HCT116 (cell line): ENCODE results near the gene SECISBP2L. TPM values are rescaled to one million over a fixed set of nuclear protein-coding genes. Genes with fewer than 3 reads are reported as not detected.

Experiments used
- ATAC-seq: fragments of 200-7000 bp; cut with Tn5 transposase; 2 replicates; pipeline ENCODE4 v1.9.1; 2020; ENCODE audit warnings: mild to moderate bottlenecking, moderate library complexity
- BruUV-seq: library from RNA; stranded (reverse); fragments of 400-500 nt; replicated peaks from 2 replicates; lab custom pipeline; 2021; lab: Mats Ljungman, UMichigan
- CTCF ChIA-PET: fragments of 300-600 bp; sonication (Branson Sonifier 250); formaldehyde crosslinking; loops from one replicate; lab custom pipeline; 2021; ENCODE audit warnings: antibody characterized with exemption; lab: Charles Lee
- POLR2A ChIA-PET: fragments of 300-600, 350-600 bp; sonication (Branson Sonifier 250); formaldehyde crosslinking; loops from one replicate; lab custom pipeline; 2021; ENCODE audit warnings: antibody characterized with exemption; lab: Charles Lee
- RAD21 ChIA-PET, 2 experiments: fragments of 300-600 bp; sonication (Branson Sonifier 250); formaldehyde crosslinking; loops; one replicate each; lab custom pipeline; 2023; ENCODE audit warnings: low total read pairs in 2 of 2; ENCODE audit not compliant: uncharacterized antibody in 2 of 2, unreplicated experiment in 2 of 2, low non-redundant PET in 1 of 2; lab: Charles Lee
- DNase-seq: peaks from one replicate; pipeline ENCODE4 v3.0.0-alpha.2; 2010; ENCODE audit warnings: low read depth, low spot score
- H2AFZ ChIP-seq: fragments of 200-600 bp; shearing (Covaris generic), sonication (generic); 2 replicates; pipeline ENCODE4 v1.6.1; 2017; ENCODE audit warnings: low read depth, mixed run types, mixed read lengths, antibody characterized with exemption, low read length; ENCODE audit not compliant: poor library complexity, severe bottlenecking
- H3K27ac ChIP-seq: 2 replicates; pipeline ENCODE4 v1.5.1; 2012; ENCODE audit warnings: low read depth, low read length
- H3K27me3 ChIP-seq: fragments of 200-600 bp; sonication (generic); 2 replicates; pipeline ENCODE4 v1.6.1; 2016; ENCODE audit warnings: mixed run types, low read length, mixed read lengths; ENCODE audit not compliant: insufficient read depth
- H3K36me3 ChIP-seq, 2 experiments: fragments of 200-500 bp in 1 of 2; fragments of 200-600 bp in 1 of 2; sonication (Bioruptor generic) in 1 of 2; sonication (generic) in 1 of 2; 2 replicates each; pipeline versions ENCODE4 v1.5.1 to v1.6.1; 2014 to 2016; ENCODE audit warnings: low read length in 2 of 2, inconsistent platforms in 1 of 2, mixed read lengths in 1 of 2, mixed run types in 1 of 2; ENCODE audit not compliant: insufficient read depth in 2 of 2, control insufficient read depth in 1 of 2
- H3K4me1 ChIP-seq, 2 experiments: fragments of 200-600 bp in 1 of 2; sonication (generic) in 1 of 2; 2 replicates each; pipeline versions ENCODE4 v1.5.1 to v1.6.1; 2012 to 2017; ENCODE audit warnings: low read length in 2 of 2, inconsistent platforms in 1 of 2, mild to moderate bottlenecking in 1 of 2, mixed read lengths in 1 of 2, mixed run types in 1 of 2, moderate library complexity in 1 of 2; ENCODE audit not compliant: insufficient read depth in 2 of 2, control insufficient read depth in 1 of 2
- H3K4me2 ChIP-seq: fragments of 200-600 bp; sonication (generic); 2 replicates; pipeline ENCODE4 v1.6.1; 2017; ENCODE audit warnings: mixed run types, low read length, mixed read lengths
- H3K4me3 ChIP-seq, 2 experiments: fragments of 200-600 bp in 1 of 2; sonication (generic) in 1 of 2; replicated peaks in 1 of 2; 2 replicates each; pipeline ENCODE4 v1.5.1; 2011 to 2016; ENCODE audit warnings: low read length in 2 of 2, control low read depth in 1 of 2, low read depth in 1 of 2, mild to moderate bottlenecking in 1 of 2, mixed read lengths in 1 of 2, mixed run types in 1 of 2
- H3K79me2 ChIP-seq: fragments of 200-600 bp; sonication (generic); 2 replicates; pipeline ENCODE4 v1.6.1; 2017; ENCODE audit warnings: mild to moderate bottlenecking, mixed run types, low read length, moderate library complexity, mixed read lengths; ENCODE audit not compliant: insufficient read depth
- H3K9ac ChIP-seq: fragments of 200-600 bp; sonication (generic); 2 replicates; pipeline ENCODE4 v1.6.1; 2016; ENCODE audit warnings: low read length, mixed read lengths
- H3K9me2 ChIP-seq: fragments of 200-600 bp; sonication (generic), shearing (Covaris generic); 2 replicates; pipeline ENCODE4 v1.6.1; 2017; ENCODE audit warnings: mixed run types, mild to moderate bottlenecking, moderate library complexity; ENCODE audit not compliant: insufficient read depth
- H3K9me3 ChIP-seq, 2 experiments: fragments of 200-500 bp in 1 of 2; fragments of 200-600 bp in 1 of 2; sonication (Bioruptor generic) in 1 of 2; sonication (generic) in 1 of 2; 2 replicates each; pipeline ENCODE4 v1.6.1; 2014 to 2017; ENCODE audit warnings: low read length in 2 of 2, mixed read lengths in 2 of 2, inconsistent platforms in 1 of 2, low read depth in 1 of 2, mild to moderate bottlenecking in 1 of 2, mixed run types in 1 of 2, moderate library complexity in 1 of 2; ENCODE audit not compliant: control insufficient read depth in 1 of 2, insufficient read depth in 1 of 2
- H4K20me1 ChIP-seq: fragments of 200-600 bp; sonication (generic), shearing (Covaris generic); 2 replicates; pipeline ENCODE4 v1.6.1; 2017; ENCODE audit warnings: mixed run types, mild to moderate bottlenecking, moderate library complexity; ENCODE audit not compliant: insufficient read depth
- CBX3 ChIP-seq: IDR thresholded peaks from 2 replicates; pipeline ENCODE4 v1.6.1; 2012; ENCODE audit warnings: low read depth
- CEBPB ChIP-seq: IDR thresholded peaks from 2 replicates; pipeline ENCODE4 v1.6.1; 2012; ENCODE audit warnings: low read depth
- CTCF ChIP-seq, 3 experiments: fragments of 200-600 bp in 1 of 3; sonication (generic) in 1 of 3; IDR thresholded peaks in 2 of 3; conservative IDR thresholded peaks in 1 of 3; 2 replicates each; pipeline ENCODE4 v1.5.1; 2012 to 2017; ENCODE audit warnings: low read depth in 2 of 3, low read length in 2 of 3, antibody characterized with exemption in 1 of 3, borderline replicate concordance in 1 of 3, control low read depth in 1 of 3, mild to moderate bottlenecking in 1 of 3, mixed read lengths in 1 of 3, mixed run types in 1 of 3, moderate library complexity in 1 of 3; ENCODE audit not compliant: insufficient read depth in 1 of 3
- EGR1 ChIP-seq: IDR thresholded peaks from 2 replicates; pipeline ENCODE4 v1.6.1; 2012; ENCODE audit warnings: low read depth
- ELF1 ChIP-seq: IDR thresholded peaks from 2 replicates; pipeline ENCODE4 v1.6.1; 2012; ENCODE audit warnings: low read depth, borderline replicate concordance
- EZH2 ChIP-seq: fragments of 200-600 bp; sonication (generic); IDR thresholded peaks from 2 replicates; pipeline ENCODE4 v1.6.1; 2017; ENCODE audit warnings: antibody characterized with exemption, mixed run types
- EZH2phosphoT487 ChIP-seq: fragments of 200-600 bp; IDR thresholded peaks from 2 replicates; pipeline ENCODE4 v1.6.1; 2018; ENCODE audit warnings: antibody characterized with exemption, borderline replicate concordance
- FOSL1 ChIP-seq: IDR thresholded peaks from 2 replicates; pipeline ENCODE4 v1.6.1; 2012; ENCODE audit warnings: low read depth
- MAX ChIP-seq: IDR thresholded peaks from 2 replicates; pipeline ENCODE4 v1.6.1; 2012
- POLR2A ChIP-seq: IDR thresholded peaks from 2 replicates; pipeline ENCODE4 v1.7.0; 2011; ENCODE audit warnings: borderline replicate concordance; ENCODE audit not compliant: insufficient read depth, insufficient read length; ENCODE audit errors: extremely low read depth
- POLR2AphosphoS5 ChIP-seq: IDR thresholded peaks from 2 replicates; pipeline ENCODE4 v1.6.1; 2011; ENCODE audit warnings: mild to moderate bottlenecking, low read depth, low read length, moderate library complexity
- RAD21 ChIP-seq: IDR thresholded peaks from 2 replicates; pipeline ENCODE4 v1.6.1; 2012; ENCODE audit warnings: low read depth, mild to moderate bottlenecking
- REST ChIP-seq: IDR thresholded peaks from 2 replicates; pipeline ENCODE4 v1.6.1; 2012; ENCODE audit warnings: low read depth
- SIN3A ChIP-seq: IDR thresholded peaks from 2 replicates; pipeline ENCODE4 v1.6.1; 2012; ENCODE audit warnings: low read depth
- SP1 ChIP-seq: IDR thresholded peaks from 2 replicates; pipeline ENCODE4 v1.6.1; 2012; ENCODE audit warnings: low read depth
- SRF ChIP-seq: IDR thresholded peaks from 2 replicates; pipeline ENCODE4 v1.6.1; 2012; ENCODE audit warnings: low read depth
- YY1 ChIP-seq: IDR thresholded peaks from 2 replicates; pipeline ENCODE4 v1.6.1; 2011; ENCODE audit warnings: low read length, low read depth, moderate library complexity, mild to moderate bottlenecking; ENCODE audit not compliant: insufficient replicate concordance; ENCODE audit errors: extremely low read depth
- ZBTB33 ChIP-seq: IDR thresholded peaks from 2 replicates; pipeline ENCODE4 v1.6.1; 2011; ENCODE audit warnings: mild to moderate bottlenecking, low read length, moderate library complexity; ENCODE audit not compliant: insufficient replicate concordance; ENCODE audit errors: extremely low read depth
- ZNF274 ChIP-seq: fragments of 200-500 bp; sonication (Bioruptor generic); IDR thresholded peaks from 2 replicates; pipeline ENCODE4 v1.6.1; 2014; ENCODE audit warnings: mild to moderate bottlenecking, low read depth, low read length, inconsistent platforms
- intact Hi-C: fragments of 100-400 bp; cut with micrococcal nuclease; formaldehyde crosslinking; loops from 2 replicates; pipeline ENCODE4 v1.10.0; 2022
- total RNA-seq: library from RNA; stranded (reverse); gene quantifications from one replicate; pipeline ENCODE4 v1.2.1, GENCODE V29; 2021; ENCODE audit not compliant: unreplicated experiment

The SECISBP2L gene
- total RNA-seq, 1 experiment from 2014 or later, result 22.9 TPM

GRCh38 chr15:48976444-48977088 lies 69.7 kb downstream of the SECISBP2L start:
- no peak for ATAC-seq
- Histone ChIP-seq H3K27me3 (no peaks in the 10 kb centered on the region), H3K4me3 (peak overlapping the region in 1 of 2 experiments; percentile 58; a peak in 1 of 4 replicates), H3K4me2 (peak overlapping the region; percentile 83), H2AFZ (no peak overlapping the region), H3K36me3 (no peaks in the 10 kb centered on the region), H3K27ac (no peak overlapping the region), H3K4me1 (peaks cover 5 to 14% of the 10 kb centered on the region in 2 experiments; a peak in 3 of 4 replicates), H3K9me2 (no peaks in the 10 kb centered on the region), H3K9ac (no peak overlapping the region), H3K79me2 (no peaks in the 10 kb centered on the region), H3K9me3 (no peaks in the 10 kb centered on the region)
- RAD21 ChIA-PET, result no interaction called here
- CTCF ChIA-PET, result interaction anchor here (1.3 to 7.0 kb wide), 9 partner anchors 11 to 169 kb away, joined by 4 to 68 read pairs (median 10); partner anchors contain the start of genes EID1 and SHC4
- intact Hi-C loops, result no loop called here
- no peak for TF ChIP-seq CBX3
- no peak for TF ChIP-seq ZBTB33
- TF ChIP-seq FOSL1, result no peak
- TF ChIP-seq POLR2AphosphoS5, result no peak
- no peak for TF ChIP-seq EZH2
- TF ChIP-seq CEBPB, result no peak
- TF ChIP-seq POLR2A, result no peak
- TF ChIP-seq YY1, result no peak
- TF ChIP-seq SIN3A, result no peak
- no peak for TF ChIP-seq CTCF (IDR thresholded peaks at IDR 0.05 in 2 of 3, conservative IDR thresholded peaks at IDR 0.05 in 1 of 3; ENCODE audit: borderline replicate concordance in 1 of 3, insufficient read depth in 1 of 3, low read depth in 2 of 3, low read length in 2 of 3)
- TF ChIP-seq EGR1, result no peak
- TF ChIP-seq SP1, result no peak
- no peak for TF ChIP-seq MAX
- TF ChIP-seq SRF, result no peak
- no peak for TF ChIP-seq EZH2phosphoT487
- TF ChIP-seq REST, result no peak
- TF ChIP-seq ZNF274, result no peak
- TF ChIP-seq RAD21, result no peak
- no peak for TF ChIP-seq ELF1
- TF ChIP-seq, all 23 proteins: peak for 0
- H4K20me1 ChIP-seq, result no peaks in the 10 kb centered on the region
- POLR2A ChIA-PET, result interaction anchor here (0.6 kb wide), 1 partner anchor 99 kb away, joined by 3 read pairs; the partner anchor contains the start of gene EID1
- BruUV-seq, result no TSS peak
- DNase-seq, result no peak
